ENCODE results near the gene AKAP7. TPM values are rescaled to one million over a fixed set of nuclear protein-coding genes. Genes with fewer than 3 reads are reported as not detected.
A peak's percentile ranks its signal among the peaks of the same experiment; 100 is the strongest.

AKAP7 gene
- total RNA-seq, 6 experiments from 2014 or later: 1.1 to 3.9 (median 3.0) TPM

DNA sequence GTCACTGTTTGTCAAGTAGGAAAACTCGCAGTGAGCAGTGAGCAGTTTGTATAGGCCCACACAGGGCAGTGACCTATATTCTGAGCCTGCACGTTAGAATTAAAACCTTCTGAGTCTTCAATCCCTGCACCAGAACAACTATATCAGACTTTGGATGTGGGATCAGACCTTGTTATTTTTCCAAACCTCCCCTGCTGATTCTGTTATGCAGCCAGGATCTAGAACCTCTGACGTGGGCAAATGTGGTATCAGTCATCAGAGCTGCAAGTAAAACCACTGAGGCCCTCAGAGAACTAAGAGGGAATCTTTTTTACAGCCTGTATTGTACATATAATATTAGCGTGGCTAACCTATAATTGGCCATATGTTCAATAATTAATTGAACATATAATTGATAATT is 32.0 kb upstream of the AKAP7 start:
- H3K4me3 Mint-ChIP-seq: no peak overlapping the region
- no peak overlapping the region for H3K27ac Mint-ChIP-seq
- peaks cover 42% of the 10 kb centered on the region for H3K4me1 Mint-ChIP-seq (ENCODE audit: low read depth)
- DNase-seq: no peak
- peaks cover 6% of the 10 kb centered on the region; the same call in 1 of the 2 replicates for H3K9me3 Mint-ChIP-seq
- H3K27me3 Mint-ChIP-seq (ENCODE audit: insufficient read depth): no peaks in the 10 kb centered on the region; the same call in 1 of the 2 replicates
- H3K36me3 Mint-ChIP-seq (ENCODE audit: low read depth): no peaks in the 10 kb centered on the region
- TF ChIP-seq, protein P1, sequence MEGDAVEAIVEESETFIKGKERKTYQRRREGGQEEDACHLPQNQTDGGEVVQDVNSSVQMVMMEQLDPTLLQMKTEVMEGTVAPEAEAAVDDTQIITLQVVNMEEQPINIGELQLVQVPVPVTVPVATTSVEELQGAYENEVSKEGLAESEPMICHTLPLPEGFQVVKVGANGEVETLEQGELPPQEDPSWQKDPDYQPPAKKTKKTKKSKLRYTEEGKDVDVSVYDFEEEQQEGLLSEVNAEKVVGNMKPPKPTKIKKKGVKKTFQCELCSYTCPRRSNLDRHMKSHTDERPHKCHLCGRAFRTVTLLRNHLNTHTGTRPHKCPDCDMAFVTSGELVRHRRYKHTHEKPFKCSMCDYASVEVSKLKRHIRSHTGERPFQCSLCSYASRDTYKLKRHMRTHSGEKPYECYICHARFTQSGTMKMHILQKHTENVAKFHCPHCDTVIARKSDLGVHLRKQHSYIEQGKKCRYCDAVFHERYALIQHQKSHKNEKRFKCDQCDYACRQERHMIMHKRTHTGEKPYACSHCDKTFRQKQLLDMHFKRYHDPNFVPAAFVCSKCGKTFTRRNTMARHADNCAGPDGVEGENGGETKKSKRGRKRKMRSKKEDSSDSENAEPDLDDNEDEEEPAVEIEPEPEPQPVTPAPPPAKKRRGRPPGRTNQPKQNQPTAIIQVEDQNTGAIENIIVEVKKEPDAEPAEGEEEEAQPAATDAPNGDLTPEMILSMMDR (IDR thresholded peaks at IDR 0.05): no peak

DNA sequence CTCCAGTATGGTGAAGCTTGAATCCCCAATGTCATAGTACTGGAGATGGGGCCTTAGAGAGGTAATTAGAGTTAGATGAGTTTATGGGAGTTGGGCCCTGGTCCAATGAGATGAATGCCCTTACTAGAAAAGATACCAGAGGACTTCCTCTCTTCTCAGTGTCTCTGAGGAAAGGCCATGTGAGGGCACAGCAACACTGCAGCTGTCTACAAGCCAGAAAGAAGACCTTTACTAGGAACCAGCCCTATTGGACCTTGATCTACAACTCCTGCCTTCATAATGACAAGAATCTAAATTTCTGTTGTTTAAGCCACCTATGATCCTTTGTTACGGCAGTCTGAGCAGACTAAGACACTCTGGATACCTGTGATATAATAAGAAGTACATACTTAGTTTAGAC is 31.4 kb upstream of the AKAP7 start:
- Mint-ChIP-seq H3K36me3 (ENCODE audit: low read depth) (no peaks in the 10 kb centered on the region), H3K9me3 (peaks cover 6% of the 10 kb centered on the region; the same call in 1 of the 2 replicates), H3K4me3 (no peak overlapping the region), H3K4me1 (ENCODE audit: low read depth) (peaks cover 47% of the 10 kb centered on the region), H3K27ac (no peak overlapping the region), H3K27me3 (ENCODE audit: insufficient read depth) (no peaks in the 10 kb centered on the region; the same call in 1 of the 2 replicates)
- no peak for DNase-seq
- TF ChIP-seq, protein P1 (IDR thresholded peaks at IDR 0.05): no peak

DNA sequence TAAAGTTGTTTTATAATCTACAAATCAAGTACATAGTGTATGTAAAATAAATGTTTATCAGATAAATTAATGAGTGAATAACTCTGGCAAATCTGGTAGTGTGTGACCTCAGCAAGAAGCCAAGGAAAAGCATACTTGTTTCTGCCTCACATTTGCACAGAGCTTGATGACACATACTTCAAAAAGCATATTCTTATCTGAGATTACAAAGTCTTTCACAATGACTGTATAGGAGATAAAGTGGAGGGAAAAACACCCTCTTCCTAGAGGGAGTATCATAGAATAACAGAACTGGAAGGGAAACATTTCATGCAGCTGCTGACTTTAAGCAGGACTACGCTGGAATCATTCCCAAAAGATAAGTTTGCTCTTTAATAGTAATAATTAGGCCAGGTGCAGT is 28.1 kb upstream of the AKAP7 start:
- H3K27me3 Mint-ChIP-seq (ENCODE audit: insufficient read depth): no peaks in the 10 kb centered on the region
- H3K27ac Mint-ChIP-seq: no peak overlapping the region; the same call in 1 of the 2 replicates

DNA sequence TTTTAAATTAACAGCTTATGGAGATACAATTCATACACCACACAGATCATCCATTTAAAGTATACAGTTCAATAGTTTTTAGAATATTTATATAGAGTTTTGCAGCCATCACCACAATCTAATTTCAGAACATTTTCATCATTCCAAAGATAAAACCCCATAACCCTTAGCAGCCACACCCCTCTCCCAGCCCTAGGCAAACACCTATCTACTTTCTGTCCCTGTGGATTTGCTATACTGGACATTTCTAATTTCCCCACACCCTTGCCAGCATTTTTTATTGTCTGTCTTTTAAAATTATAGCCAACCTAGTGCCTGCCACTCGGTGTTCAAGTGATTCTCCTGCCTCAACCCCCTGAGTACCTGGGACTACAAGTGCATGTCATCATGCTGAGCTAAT is 23.0 kb upstream of the AKAP7 start:
- DNase-seq: no peak
- Mint-ChIP-seq H3K9me3 (no peaks in the 10 kb centered on the region), H3K27ac (no peak overlapping the region)

More for the DNA sequence above, 28.1 kb upstream of the AKAP7 start:
- H3K9me3 Mint-ChIP-seq: no peaks in the 10 kb centered on the region
- H3K4me3 Mint-ChIP-seq: peak overlapping the region; percentile 17; the same call in 1 of the 2 replicates
- peak; percentile 74 for DNase-seq
- TF ChIP-seq, protein P1 (IDR thresholded peaks at IDR 0.05): no peak
- H3K4me1 Mint-ChIP-seq (ENCODE audit: low read depth): peaks cover 38% of the 10 kb centered on the region
- no peaks in the 10 kb centered on the region for H3K36me3 Mint-ChIP-seq (ENCODE audit: low read depth)

GRCh38 chr6:131115651-131116050 is 19.6 kb upstream of the AKAP7 start:
- H3K27ac Mint-ChIP-seq: no peak overlapping the region
- no peaks in the 10 kb centered on the region for H3K9me3 Mint-ChIP-seq
- H3K4me3 Mint-ChIP-seq: no peak overlapping the region
- peaks cover 16% of the 10 kb centered on the region for H3K4me1 Mint-ChIP-seq (ENCODE audit: low read depth)
- TF ChIP-seq, protein P1 (IDR thresholded peaks at IDR 0.05): no peak
- DNase-seq: no peak
- H3K36me3 Mint-ChIP-seq (ENCODE audit: low read depth): no peaks in the 10 kb centered on the region
- no peaks in the 10 kb centered on the region; the same call in 1 of the 2 replicates for H3K27me3 Mint-ChIP-seq (ENCODE audit: insufficient read depth)

More for the DNA sequence above, 23.0 kb upstream of the AKAP7 start:
- peaks cover 31% of the 10 kb centered on the region for H3K4me1 Mint-ChIP-seq (ENCODE audit: low read depth)
- no peaks in the 10 kb centered on the region for H3K36me3 Mint-ChIP-seq (ENCODE audit: low read depth)
- H3K27me3 Mint-ChIP-seq (ENCODE audit: insufficient read depth): no peaks in the 10 kb centered on the region; the same call in 1 of the 2 replicates
- H3K4me3 Mint-ChIP-seq: no peak overlapping the region
- TF ChIP-seq, protein P1 (IDR thresholded peaks at IDR 0.05): no peak

Data from HFFc6 (cell line).